SIG-M5 treated with dmso at 0.1 percent for 504 hours (cell line): ENCODE results near the gene TRIM42.

Source experiments
- DNase-seq: peaks from one replicate; lab custom pipeline; 2025; ENCODE audit not compliant: unreplicated experiment; lab: John Stamatoyannopoulos, UW

The TRIM42 gene

DNA sequence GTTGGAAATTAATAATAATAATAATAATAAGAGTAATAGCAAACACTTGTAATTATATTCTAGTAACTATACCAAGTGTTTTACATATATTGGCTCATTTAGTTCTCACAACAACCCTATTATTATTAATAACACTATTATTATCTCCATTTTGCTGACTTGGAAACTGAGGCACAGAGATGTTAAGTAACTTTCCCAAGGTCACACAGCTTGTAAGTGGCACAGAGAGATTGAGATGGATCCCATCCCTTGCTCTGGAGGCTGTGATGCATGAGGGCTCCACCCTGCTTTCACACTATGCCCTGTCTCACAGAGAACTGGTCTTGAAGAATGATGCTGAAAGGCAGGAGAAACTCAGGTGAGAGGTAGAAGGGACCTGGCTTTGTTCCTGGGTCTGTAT lies 31.9 kb downstream of the TRIM42 start:
- DNase-seq, result no peak

DNA sequence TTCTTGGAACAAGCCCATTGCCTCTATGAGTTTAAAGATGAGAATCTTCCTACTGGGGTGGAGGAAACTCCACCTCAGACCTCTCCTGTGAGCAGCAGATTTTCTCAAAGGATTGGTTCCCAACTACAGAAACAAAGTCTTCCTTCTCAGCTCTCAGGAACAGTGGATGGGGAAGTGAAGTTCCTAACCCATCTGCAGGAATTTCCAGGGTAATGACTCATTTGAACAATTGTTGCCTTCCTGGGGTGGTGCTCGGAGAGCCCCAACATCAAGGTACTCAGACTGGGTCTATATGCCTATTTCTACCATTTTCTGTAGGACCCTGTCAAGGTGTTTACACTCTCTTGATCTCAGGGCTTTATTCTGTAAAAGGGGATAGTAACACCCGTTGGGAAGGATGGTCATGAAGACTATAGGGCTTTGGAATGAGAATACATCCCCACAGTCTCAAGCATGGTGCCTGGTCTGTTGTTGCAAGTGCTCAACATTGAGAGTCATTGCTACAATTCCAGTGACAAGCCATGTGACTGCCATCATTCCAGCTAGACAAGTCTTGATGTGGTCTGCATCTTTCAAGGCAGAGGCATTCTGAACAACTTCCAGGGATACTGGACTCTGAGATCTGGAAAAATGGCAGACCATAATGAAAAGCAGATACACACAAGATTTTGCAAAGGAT lies 33.0 kb downstream of the TRIM42 start:
- no peak for DNase-seq

DNA sequence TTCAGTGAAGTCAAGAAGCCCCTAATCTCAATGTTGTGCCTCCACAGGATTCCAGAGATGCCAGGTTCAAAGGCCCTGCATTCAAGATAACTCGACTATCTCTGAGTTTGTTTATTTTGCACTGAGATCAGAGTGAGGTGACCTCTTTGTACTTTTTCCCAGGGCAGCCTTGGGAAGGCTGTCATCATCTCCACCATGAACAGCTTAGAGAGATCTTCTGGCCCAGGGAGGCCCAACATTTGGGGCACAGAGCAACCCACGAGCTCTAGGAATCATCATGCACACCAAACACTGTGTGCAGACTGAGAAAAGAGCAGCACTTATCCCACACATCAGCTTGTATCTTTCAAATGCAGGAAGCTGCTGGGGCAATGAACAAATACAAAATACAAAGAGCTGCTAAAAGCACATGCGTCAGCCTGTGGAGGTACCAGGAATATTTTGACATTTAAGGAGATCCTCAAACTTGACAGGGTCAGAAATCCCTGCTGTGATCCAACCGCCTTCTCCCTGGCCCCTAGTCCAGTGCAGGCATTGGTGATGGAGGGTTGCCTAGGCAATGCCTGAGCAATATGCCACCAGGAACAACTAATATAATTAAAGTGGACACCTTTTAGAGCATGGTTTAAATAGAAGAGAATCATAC lies 33.6 kb downstream of the TRIM42 start:
- no peak for DNase-seq

- no peak for DNase-seq
These were observed 34.4 kb downstream of the TRIM42 start for GRCh38 chr3:140712301-140712700.

GRCh38 chr3:140715035-140715434 lies 37.2 kb downstream of the TRIM42 start:
- DNase-seq, result no peak

GRCh38 chr3:140717921-140718320 lies 40.1 kb downstream of the TRIM42 start:
- DNase-seq, result no peak

DNA sequence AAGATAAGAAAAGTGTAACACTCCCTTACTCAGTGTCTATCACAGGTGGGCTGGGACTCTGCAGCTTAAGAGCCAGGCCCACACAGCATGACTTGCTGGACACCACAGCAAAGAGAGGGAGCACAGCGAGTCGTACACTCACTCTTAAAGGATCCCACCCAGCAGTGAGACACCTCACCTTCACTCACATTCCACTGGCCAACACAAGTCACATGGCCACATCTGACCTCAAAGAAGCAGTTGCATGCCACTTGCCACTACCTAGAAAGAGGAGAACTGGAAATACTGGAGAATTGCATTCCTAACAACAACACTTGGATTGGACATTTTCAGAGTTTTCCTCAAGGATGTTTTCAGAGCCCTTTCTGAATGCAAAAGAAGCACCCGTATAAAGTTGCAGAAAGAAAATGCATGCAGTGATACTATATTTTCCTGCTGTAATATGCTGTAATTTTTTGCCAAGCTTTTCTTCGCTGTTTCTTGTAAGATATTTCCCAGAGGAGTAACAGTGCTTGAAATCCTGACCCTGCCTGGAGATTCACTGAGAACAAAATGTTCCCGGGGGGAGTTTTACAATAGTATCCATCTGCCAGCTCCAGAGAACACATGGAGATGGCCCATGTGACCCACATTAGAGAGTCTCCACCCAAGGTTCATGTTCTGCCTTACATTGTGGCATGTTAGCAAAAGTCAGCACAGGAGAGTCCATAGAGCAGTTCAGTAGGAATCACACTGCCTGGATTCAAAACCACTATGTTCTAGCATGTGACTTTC lies 42.2 kb downstream of the TRIM42 start:
- DNase-seq, result no peak

DNA sequence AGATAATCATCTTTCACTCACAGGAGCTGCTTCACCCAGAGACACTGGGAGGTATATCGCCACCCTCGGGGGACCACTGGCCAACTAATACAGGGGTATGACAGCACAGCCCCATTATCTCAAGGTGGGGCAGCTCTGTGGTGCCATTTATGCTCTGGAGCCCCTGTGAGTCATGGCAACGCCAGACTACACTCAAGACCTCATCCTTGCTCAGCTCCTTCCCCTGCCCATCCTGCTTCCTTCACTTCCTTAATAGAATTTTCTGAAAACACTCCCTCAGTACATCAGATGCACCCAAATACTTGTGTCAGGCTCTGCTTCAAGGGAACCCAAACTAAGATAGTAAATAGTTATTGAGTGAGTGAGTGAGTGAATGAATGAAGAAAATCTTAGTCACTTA lies 45.7 kb downstream of the TRIM42 start:
- DNase-seq, result no peak

GRCh38 chr3:140724856-140725812 lies 47.3 kb downstream of the TRIM42 start:
- DNase-seq, result no peak

- no peak for DNase-seq
These were observed 48.2 kb downstream of the TRIM42 start for GRCh38 chr3:140726066-140726465.

GRCh38 chr3:140727886-140728285 lies 50.0 kb downstream of the TRIM42 start:
- no peak for DNase-seq

GRCh38 chr3:140731440-140732119 lies 53.7 kb downstream of the TRIM42 start:
- DNase-seq, result no peak

GRCh38 chr3:140733623-140734022 lies 55.8 kb downstream of the TRIM42 start:
- DNase-seq, result no peak

- peak; percentile 11 for DNase-seq
These were observed 59.1 kb downstream of the TRIM42 start for GRCh38 chr3:140736863-140737460.

DNA sequence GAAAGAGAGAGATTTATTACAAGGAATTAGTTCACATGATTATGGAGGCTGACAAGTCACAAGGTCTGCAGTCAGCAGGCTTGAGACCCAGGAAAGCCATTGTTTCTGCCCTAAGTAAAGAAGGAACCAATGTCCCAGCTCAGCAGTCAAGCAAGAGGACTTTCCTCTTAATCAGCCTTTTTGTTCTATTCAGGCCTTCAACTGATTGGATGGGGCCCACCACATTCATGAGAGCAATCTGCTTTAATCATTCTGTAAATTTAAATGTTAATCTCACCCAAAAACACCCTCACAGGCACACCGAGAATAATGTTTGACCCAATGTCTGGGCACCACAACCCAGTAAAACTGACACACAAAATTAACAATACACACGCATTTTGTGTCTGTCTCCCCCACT lies 64.3 kb downstream of the TRIM42 start:
- DNase-seq, result no peak

- no peak for DNase-seq
These were observed 70.3 kb downstream of the TRIM42 start for GRCh38 chr3:140748171-140748570.

DNA sequence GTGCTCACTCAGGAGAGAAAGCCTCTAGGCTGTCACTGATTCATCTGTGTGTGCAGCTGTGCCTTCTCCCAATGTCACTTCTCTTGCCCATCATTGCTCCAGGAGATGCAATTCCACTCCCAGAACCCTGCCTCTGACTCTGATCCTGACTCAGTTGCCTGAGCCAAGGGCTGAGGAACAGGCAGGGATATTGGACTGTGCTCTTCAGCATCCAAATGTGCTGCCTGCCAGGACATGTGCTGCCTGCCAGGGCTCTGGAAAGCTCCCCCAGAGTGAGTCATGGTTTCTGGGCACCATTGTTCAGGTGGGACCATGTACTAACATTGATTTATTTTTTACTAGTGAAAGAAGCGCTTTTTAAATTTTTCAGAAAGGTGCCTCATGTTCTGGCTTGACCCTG lies 71.0 kb downstream of the TRIM42 start:
- no peak for DNase-seq
